H9 (cell line): ENCODE measurements around the gene ZNF33A. TPM values are rescaled to one million over a fixed set of nuclear protein-coding genes. Genes with fewer than 3 reads are reported as not detected.
"Not testable (repeated sequence)": the region's sequence is repeated elsewhere in the genome, so short reads cannot be mapped to it uniquely, and the experiment has no call there.

ENCODE experiments used
- DNase-seq: peaks from one replicate; pipeline ENCODE4 v3.0.0-alpha.2; 2017
- H2AFZ ChIP-seq: one replicate; pipeline ENCODE4 v1.6.1; 2013; ENCODE audit warnings: mild to moderate bottlenecking, low read length, control low read depth, moderate library complexity
- H2AK5ac ChIP-seq: 2 replicates; pipeline ENCODE4 v1.6.1; 2013; ENCODE audit warnings: low read length, control low read depth, mixed read lengths; ENCODE audit not compliant: insufficient read length
- H2BK120ac ChIP-seq: one replicate; pipeline ENCODE4 v1.6.1; 2013; ENCODE audit warnings: low read depth, mild to moderate bottlenecking, low read length, control low read depth, inconsistent platforms; ENCODE audit not compliant: poor library complexity, severe bottlenecking
- H2BK12ac ChIP-seq: 2 replicates; pipeline ENCODE4 v1.6.1; 2013; ENCODE audit warnings: low read length, control low read depth, mixed read lengths, low read depth; ENCODE audit not compliant: insufficient read length
- H2BK15ac ChIP-seq: 2 replicates; pipeline ENCODE4 v1.6.1; 2013; ENCODE audit warnings: low read depth, low read length, control low read depth
- H2BK20ac ChIP-seq: one replicate; pipeline ENCODE4 v1.6.1; 2013; ENCODE audit warnings: low read depth, mild to moderate bottlenecking, low read length, control low read depth, inconsistent platforms; ENCODE audit not compliant: poor library complexity, severe bottlenecking
- H2BK5ac ChIP-seq: 2 replicates; pipeline ENCODE4 v1.6.1; 2013; ENCODE audit warnings: low read length, control low read depth, mixed read lengths; ENCODE audit not compliant: insufficient read length
- H3K14ac ChIP-seq: 2 replicates; pipeline ENCODE4 v1.6.1; 2013; ENCODE audit warnings: low read length, control low read depth; ENCODE audit not compliant: insufficient read depth
- H3K18ac ChIP-seq: 2 replicates; pipeline ENCODE4 v1.6.1; 2013; ENCODE audit warnings: low read depth, mild to moderate bottlenecking, mixed read lengths, low read length, control low read depth; ENCODE audit not compliant: insufficient read length
- H3K23ac ChIP-seq: 2 replicates; pipeline ENCODE4 v1.6.1; 2013; ENCODE audit warnings: low read length, control low read depth, mixed read lengths, low read depth; ENCODE audit not compliant: insufficient read length
- H3K23me2 ChIP-seq: 2 replicates; pipeline ENCODE4 v1.6.1; 2013; ENCODE audit warnings: low read depth, mild to moderate bottlenecking, mixed read lengths, low read length, control low read depth; ENCODE audit not compliant: insufficient read length, poor library complexity, severe bottlenecking
- H3K27ac ChIP-seq: 2 replicates; pipeline ENCODE4 v1.5.1; 2013; ENCODE audit warnings: low read length, control low read depth, mixed read lengths, low read depth; ENCODE audit not compliant: insufficient read length
- H3K27me3 ChIP-seq: 2 replicates; pipeline ENCODE4 v1.6.1; 2013; ENCODE audit warnings: low read length, control low read depth, inconsistent platforms; ENCODE audit not compliant: insufficient read depth
- H3K4ac ChIP-seq: 2 replicates; pipeline ENCODE4 v1.6.1; 2013; ENCODE audit warnings: low read depth, mild to moderate bottlenecking, control low read depth, inconsistent platforms, low read length, moderate library complexity
- H3K4me1 ChIP-seq: 2 replicates; pipeline ENCODE4 v1.6.1; 2013; ENCODE audit warnings: low read length, control low read depth, inconsistent platforms; ENCODE audit not compliant: insufficient read depth
- H3K4me2 ChIP-seq: 2 replicates; pipeline ENCODE4 v1.6.1; 2013; ENCODE audit warnings: low read length, control low read depth, mixed read lengths; ENCODE audit not compliant: insufficient read length, insufficient read depth
- H3K56ac ChIP-seq: 2 replicates; pipeline ENCODE4 v1.6.1; 2013; ENCODE audit warnings: low read depth, mild to moderate bottlenecking, mixed read lengths, low read length, control low read depth; ENCODE audit not compliant: insufficient read length
- H3K79me1 ChIP-seq: 2 replicates; pipeline ENCODE4 v1.6.1; 2013; ENCODE audit warnings: low read depth, mild to moderate bottlenecking, moderate library complexity, low read length, control low read depth, inconsistent platforms; ENCODE audit not compliant: insufficient read depth, poor library complexity, severe bottlenecking
- H3K79me2 ChIP-seq: 2 replicates; pipeline ENCODE4 v1.6.1; 2013; ENCODE audit warnings: low read length, control low read depth, inconsistent platforms; ENCODE audit not compliant: insufficient read depth
- H3K9ac ChIP-seq: 2 replicates; pipeline ENCODE4 v1.6.1; 2013; ENCODE audit warnings: low read length, control low read depth, mixed read lengths; ENCODE audit not compliant: insufficient read length; ENCODE audit errors: extremely low read depth
- H3K9me3 ChIP-seq: one replicate; pipeline ENCODE4 v1.6.1; 2013; ENCODE audit warnings: low read depth, low read length, inconsistent platforms; ENCODE audit not compliant: control insufficient read depth
- H3T11ph ChIP-seq: one replicate; pipeline ENCODE4 v1.6.1; 2013; ENCODE audit warnings: mild to moderate bottlenecking, low read length, control low read depth, inconsistent platforms
- H4K20me1 ChIP-seq: one replicate; pipeline ENCODE4 v1.6.1; 2013; ENCODE audit not compliant: control insufficient read depth, insufficient read length, insufficient read depth
- H4K5ac ChIP-seq: 2 replicates; pipeline ENCODE4 v1.6.1; 2013; ENCODE audit warnings: low read depth, mild to moderate bottlenecking, mixed read lengths, low read length, control low read depth; ENCODE audit not compliant: insufficient read length
- H4K8ac ChIP-seq: replicated peaks from 2 replicates; pipeline ENCODE4 v1.6.1; 2013; ENCODE audit warnings: low read length, control low read depth, mixed read lengths, low read depth; ENCODE audit not compliant: insufficient read length
- H4K91ac ChIP-seq: 2 replicates; pipeline ENCODE4 v1.6.1; 2013; ENCODE audit warnings: low read depth, mild to moderate bottlenecking, moderate library complexity, mixed read lengths, low read length, control low read depth; ENCODE audit not compliant: insufficient read length
- H3K27ac Mint-ChIP-seq, 3 experiments: 2 replicates in 2 of 3; 3 replicates in 1 of 3; pipeline ENCODE4 v1.8.0; 2020 to 2021; ENCODE audit warnings: mixed read lengths in 3 of 3, mild to moderate bottlenecking in 1 of 3, moderate library complexity in 1 of 3
- H3K27me3 Mint-ChIP-seq: 2 replicates; pipeline ENCODE4 v1.8.0; 2021; ENCODE audit warnings: low read depth, mild to moderate bottlenecking, moderate library complexity, mixed read lengths
- H3K36me3 Mint-ChIP-seq, 3 experiments: 2 replicates in 2 of 3; 3 replicates in 1 of 3; pipeline ENCODE4 v1.8.0; 2020 to 2021; ENCODE audit warnings: low read depth in 3 of 3, mixed read lengths in 3 of 3; ENCODE audit not compliant: insufficient read depth in 1 of 3
- H3K4me1 Mint-ChIP-seq, 2 experiments: 2 replicates each; pipeline ENCODE4 v1.8.0; 2020; ENCODE audit warnings: mixed read lengths in 2 of 2
- H3K4me3 Mint-ChIP-seq, 2 experiments: 2 replicates in 1 of 2; 3 replicates in 1 of 2; pipeline ENCODE4 v1.8.0; 2020 to 2021; ENCODE audit warnings: mild to moderate bottlenecking in 2 of 2, mixed read lengths in 2 of 2, moderate library complexity in 1 of 2
- H3K9me3 Mint-ChIP-seq, 2 experiments: 2 replicates in 1 of 2; 3 replicates in 1 of 2; pipeline ENCODE4 v1.8.0; 2020; ENCODE audit warnings: mild to moderate bottlenecking in 2 of 2, mixed read lengths in 2 of 2, moderate library complexity in 1 of 2
- CTCF ChIP-seq: fragments of 200-600 bp; sonication (generic); conservative IDR thresholded peaks from 3 replicates; pipeline ENCODE4 v1.8.0; 2021; ENCODE audit warnings: antibody characterized with exemption, mild to moderate bottlenecking
- WGBS: extraction: QIAGEN DNeasy Blood & Tissue Kit; methylation state at CpG from one replicate; pipeline ENCODE4 v1.1.7; 2013; ENCODE audit warnings: missing lambda C conversion rate, low lambda C conversion rate, mixed read lengths; ENCODE audit not compliant: insufficient read length; ENCODE audit errors: extremely low coverage; 5-methylcytosine and 5-hydroxymethylcytosine counted together
- total RNA-seq: library from RNA; stranded (reverse); gene quantifications from 2 replicates; pipeline ENCODE4 v1.2.1, GENCODE V29; 2021

Gene ZNF33A
- total RNA-seq, 1 experiment from 2014 or later = 42.7 TPM

- DNase-seq = no peak
- H3T11ph ChIP-seq = no peak overlapping the region
- H2AFZ ChIP-seq = no peak overlapping the region
- no peak overlapping the region for H3K27ac ChIP-seq
- no peaks in the 10 kb centered on the region for H3K79me1 ChIP-seq
- no peaks in the 10 kb centered on the region for H3K4me1 ChIP-seq
- no peaks in the 10 kb centered on the region for H3K79me2 ChIP-seq
- H4K8ac ChIP-seq = no peak overlapping the region
- peaks cover 45% of the 10 kb centered on the region for H3K9me3 ChIP-seq
- no peak overlapping the region for H4K5ac ChIP-seq
- no peaks in the 10 kb centered on the region for H4K20me1 ChIP-seq
- Mint-ChIP-seq H3K9me3 (peaks cover 84% of the 10 kb centered on the region in 2 experiments), H3K27me3 (peaks cover 2% of the 10 kb centered on the region; the same call in 1 of the 2 replicates), H3K27ac (no peak overlapping the region), H3K4me1 (no peaks in the 10 kb centered on the region), H3K4me3 (no peak overlapping the region), H3K36me3 (peaks cover 83 to 92% (median 91%) of the 10 kb centered on the region in 3 experiments)
- no peaks in the 10 kb centered on the region for H3K27me3 ChIP-seq
- no peak overlapping the region for H2AK5ac ChIP-seq
- no peak overlapping the region for H3K4me2 ChIP-seq
- H4K91ac ChIP-seq = no peak overlapping the region
- no peak overlapping the region for H3K14ac ChIP-seq
- no peak overlapping the region for H2BK20ac ChIP-seq
- no peak overlapping the region for H3K18ac ChIP-seq
- H2BK5ac ChIP-seq = no peak overlapping the region
- H3K23ac ChIP-seq = no peak overlapping the region
- H2BK120ac ChIP-seq = no peak overlapping the region
- no peak overlapping the region for H2BK15ac ChIP-seq
- no peak overlapping the region for H3K4ac ChIP-seq
- no peak overlapping the region for H3K9ac ChIP-seq
- H3K23me2 ChIP-seq = no peaks in the 10 kb centered on the region
- H3K56ac ChIP-seq = no peak overlapping the region
- no peak overlapping the region for H2BK12ac ChIP-seq
- no peak for TF ChIP-seq CTCF
Measured at GRCh38 chr10:38054361-38054797, 43.9 kb downstream of the ZNF33A start.

GRCh38 chr10:38055274-38055894 lies 44.9 kb downstream of the ZNF33A start:
- not testable (repeated sequence) for H2BK15ac ChIP-seq, H2BK5ac ChIP-seq, H3K27me3 ChIP-seq, H4K91ac ChIP-seq, H3K56ac ChIP-seq, H3K27ac Mint-ChIP-seq, H2BK12ac ChIP-seq, H4K20me1 ChIP-seq, H3K79me2 ChIP-seq, H3K4me1 Mint-ChIP-seq, H3K79me1 ChIP-seq, H3K9ac ChIP-seq, H3K4ac ChIP-seq, H3T11ph ChIP-seq, H3K27ac ChIP-seq, H3K4me2 ChIP-seq, H4K8ac ChIP-seq, H2BK20ac ChIP-seq, H2BK120ac ChIP-seq, H3K23ac ChIP-seq, H3K27me3 Mint-ChIP-seq, H3K18ac ChIP-seq, H3K14ac ChIP-seq, H2AK5ac ChIP-seq, H3K23me2 ChIP-seq, H3K4me3 Mint-ChIP-seq, H3K4me1 ChIP-seq, H4K5ac ChIP-seq, DNase-seq, H2AFZ ChIP-seq
- no CpG with 5 or more reads among the region's 5 CpGs for WGBS
- peaks cover 45% of the 10 kb centered on the region for H3K9me3 ChIP-seq
- peaks cover 84 to 90% (median 90%) of the 10 kb centered on the region in 3 experiments for H3K36me3 Mint-ChIP-seq
- H3K9me3 Mint-ChIP-seq = peaks cover 81 to 82% of the 10 kb centered on the region in 2 experiments
